HepG2 (cell line): ENCODE measurements around the gene RPTOR. TPM values are rescaled to one million over a fixed set of nuclear protein-coding genes. Genes with fewer than 3 reads are reported as not detected.

Source experiments
- EZH2 ChIP-seq: conservative IDR thresholded peaks from 2 replicates; pipeline ENCODE4 v1.6.1; 2012; ENCODE audit warnings: mild to moderate bottlenecking, low read depth, low read length, moderate library complexity
- MLLT10 ChIP-seq: sonication (generic); formaldehyde crosslinking; IDR thresholded peaks from 2 replicates; pipeline ENCODE4 v1.4.0; 2020; ENCODE audit warnings: missing genetic modification reagents
- RBM39 ChIP-seq: fragments of 200-400 bp; formaldehyde crosslinking; IDR thresholded peaks from one replicate; pipeline ENCODE4 v1.6.1; 2018; ENCODE audit warnings: antibody characterized with exemption, mild to moderate bottlenecking, low read depth, low read length; ENCODE audit not compliant: poor library complexity, severe bottlenecking
- RXRB ChIP-seq: IDR thresholded peaks from 2 replicates; pipeline ENCODE4 v1.6.1; 2016; ENCODE audit warnings: borderline replicate concordance, missing genetic modification reagents, missing compliant biosample characterization
- XBP1 ChIP-seq: sonication (generic); formaldehyde crosslinking; IDR thresholded peaks from 2 replicates; pipeline ENCODE4 v1.5.0; 2020; ENCODE audit warnings: missing genetic modification reagents
- ZBTB1 ChIP-seq: sonication (generic); formaldehyde crosslinking; IDR thresholded peaks from 2 replicates; pipeline ENCODE4 v1.4.0; 2020; ENCODE audit warnings: missing genetic modification reagents, borderline replicate concordance
- ZNF746 ChIP-seq: sonication (generic); formaldehyde crosslinking; IDR thresholded peaks from 2 replicates; pipeline ENCODE4 v1.8.0; 2022; ENCODE audit warnings: mild to moderate bottlenecking, missing genetic modification reagents
- polyA plus RNA-seq, 8 experiments: library from polyadenylated mRNA; depleted of rRNA in 3 of 8; stranded (reverse) in 7 of 8; unstranded in 1 of 8; fragments of >200 nt; fragmentation: Illumina TruSeq in 4 of 8; extraction: Trizol in 4 of 8; gene quantifications; 2 replicates each; pipeline versions ENCODE4 v1.2.1 to v1.2.3, GENCODE V29; 2011 to 2016; ENCODE audit warnings: low read depth in 4 of 8, missing spikeins in 1 of 8, mixed read lengths in 1 of 8; ENCODE audit not compliant: insufficient read depth in 1 of 8
- total RNA-seq, 5 experiments: library from RNA; depleted of rRNA; stranded (reverse); fragments of >200 nt; fragmentation: Illumina TruSeq; extraction: Trizol; gene quantifications; 2 replicates each; pipeline ENCODE4 v1.2.3, GENCODE V29; 2016; ENCODE audit warnings: low read depth in 1 of 5
- TF ChIP-seq, protein P1 (sequence below): sonication (generic); formaldehyde crosslinking; IDR thresholded peaks from 2 replicates; pipeline ENCODE4 v1.8.0; 2022; ENCODE audit warnings: mild to moderate bottlenecking, missing genetic modification reagents; ENCODE audit not compliant: insufficient replicate concordance
- TF ChIP-seq, protein P2 (sequence below): sonication (generic); formaldehyde crosslinking; IDR thresholded peaks from 2 replicates; pipeline ENCODE4 v1.5.0; 2020; ENCODE audit warnings: mild to moderate bottlenecking, missing genetic modification reagents, borderline replicate concordance
- TF ChIP-seq, protein P3 (sequence below): sonication (generic); formaldehyde crosslinking; IDR thresholded peaks from 2 replicates; pipeline ENCODE4 v1.5.0; 2020; ENCODE audit warnings: mild to moderate bottlenecking, missing genetic modification reagents
- TF ChIP-seq, protein P4 (sequence below): sonication (generic); formaldehyde crosslinking; IDR thresholded peaks from 2 replicates; pipeline ENCODE4 v1.5.0; 2020; ENCODE audit warnings: mild to moderate bottlenecking, low read depth, missing genetic modification reagents, borderline replicate concordance
- TF ChIP-seq, protein P5 (sequence below): IDR thresholded peaks from 2 replicates; pipeline ENCODE4 v1.6.1; 2016; ENCODE audit warnings: missing genetic modification reagents, missing compliant biosample characterization
- TF ChIP-seq, protein P6 (sequence below): IDR thresholded peaks from 2 replicates; pipeline ENCODE4 v1.6.1; 2016; ENCODE audit warnings: missing compliant biosample characterization, missing genetic modification reagents, borderline replicate concordance
- TF ChIP-seq, protein P7 (sequence below): sonication (generic); formaldehyde crosslinking; IDR thresholded peaks from 2 replicates; pipeline ENCODE4 v1.4.0; 2020; ENCODE audit warnings: missing genetic modification reagents

The RPTOR gene
- total and polyA plus RNA-seq, 2 of the 13 experiments (the other 11 are each of a cell fraction or from before 2014, with no cell fraction given) = 6.6 to 25.3 TPM

DNA sequence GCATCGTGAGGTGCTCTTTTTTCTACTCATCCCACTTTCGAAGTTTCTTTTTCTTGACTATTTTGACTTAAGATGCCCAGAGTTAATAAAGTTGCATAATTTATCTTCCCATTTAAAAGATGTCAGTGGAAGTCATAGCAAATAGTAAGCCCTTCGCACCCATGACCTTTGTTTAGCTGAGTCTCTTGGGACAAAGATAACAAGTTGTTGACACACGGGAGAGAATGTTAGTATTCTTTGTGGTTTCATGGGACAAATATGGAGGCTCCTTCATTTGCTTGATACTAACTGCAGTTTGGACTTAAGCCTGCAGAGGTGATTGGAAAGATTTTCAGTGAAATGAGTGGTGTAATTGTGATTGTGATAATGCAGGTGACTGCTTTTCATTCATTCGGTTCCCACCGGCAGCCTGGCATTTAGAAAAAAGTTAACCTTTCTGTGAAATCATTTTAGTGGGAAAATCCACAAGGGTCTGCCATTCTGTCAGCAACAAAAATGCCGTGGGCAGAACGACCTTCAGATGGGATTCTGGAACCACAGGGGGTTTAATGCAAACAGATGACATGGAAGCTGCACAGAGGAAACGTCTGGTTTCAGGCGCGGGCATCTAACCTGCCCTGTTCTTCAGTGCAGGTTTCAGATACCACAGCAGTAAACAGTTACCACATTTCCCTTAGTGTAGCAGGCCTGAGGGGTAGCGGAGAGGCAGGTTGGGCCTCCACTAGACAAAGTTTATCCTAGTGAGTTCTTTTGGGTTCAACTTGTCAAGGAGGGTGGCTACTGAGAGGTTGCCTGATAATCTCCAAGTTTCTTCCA, 123.0 kb downstream of the RPTOR start (continued):
- TF ChIP-seq, protein P1, sequence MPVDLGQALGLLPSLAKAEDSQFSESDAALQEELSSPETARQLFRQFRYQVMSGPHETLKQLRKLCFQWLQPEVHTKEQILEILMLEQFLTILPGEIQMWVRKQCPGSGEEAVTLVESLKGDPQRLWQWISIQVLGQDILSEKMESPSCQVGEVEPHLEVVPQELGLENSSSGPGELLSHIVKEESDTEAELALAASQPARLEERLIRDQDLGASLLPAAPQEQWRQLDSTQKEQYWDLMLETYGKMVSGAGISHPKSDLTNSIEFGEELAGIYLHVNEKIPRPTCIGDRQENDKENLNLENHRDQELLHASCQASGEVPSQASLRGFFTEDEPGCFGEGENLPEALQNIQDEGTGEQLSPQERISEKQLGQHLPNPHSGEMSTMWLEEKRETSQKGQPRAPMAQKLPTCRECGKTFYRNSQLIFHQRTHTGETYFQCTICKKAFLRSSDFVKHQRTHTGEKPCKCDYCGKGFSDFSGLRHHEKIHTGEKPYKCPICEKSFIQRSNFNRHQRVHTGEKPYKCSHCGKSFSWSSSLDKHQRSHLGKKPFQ (CRISPR knock-in tag) = no peak
- TF ChIP-seq, protein P2, sequence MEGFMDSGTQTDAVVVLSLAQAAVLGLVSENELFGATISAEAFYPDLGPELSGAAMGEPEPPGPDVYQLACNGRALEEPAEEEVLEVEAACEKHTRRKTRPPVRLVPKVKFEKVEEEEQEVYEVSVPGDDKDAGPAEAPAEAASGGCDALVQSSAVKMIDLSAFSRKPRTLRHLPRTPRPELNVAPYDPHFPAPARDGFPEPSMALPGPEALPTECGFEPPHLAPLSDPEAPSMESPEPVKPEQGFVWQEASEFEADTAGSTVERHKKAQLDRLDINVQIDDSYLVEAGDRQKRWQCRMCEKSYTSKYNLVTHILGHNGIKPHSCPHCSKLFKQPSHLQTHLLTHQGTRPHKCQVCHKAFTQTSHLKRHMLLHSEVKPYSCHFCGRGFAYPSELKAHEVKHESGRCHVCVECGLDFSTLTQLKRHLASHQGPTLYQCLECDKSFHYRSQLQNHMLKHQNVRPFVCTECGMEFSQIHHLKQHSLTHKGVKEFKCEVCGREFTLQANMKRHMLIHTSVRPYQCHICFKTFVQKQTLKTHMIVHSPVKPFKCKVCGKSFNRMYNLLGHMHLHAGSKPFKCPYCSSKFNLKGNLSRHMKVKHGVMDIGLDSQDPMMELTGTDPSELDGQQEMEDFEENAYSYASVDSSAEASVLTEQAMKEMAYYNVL (CRISPR knock-in tag) = peak; percentile 66; the same call in 1 of the 2 replicates
- TF ChIP-seq, protein P3, sequence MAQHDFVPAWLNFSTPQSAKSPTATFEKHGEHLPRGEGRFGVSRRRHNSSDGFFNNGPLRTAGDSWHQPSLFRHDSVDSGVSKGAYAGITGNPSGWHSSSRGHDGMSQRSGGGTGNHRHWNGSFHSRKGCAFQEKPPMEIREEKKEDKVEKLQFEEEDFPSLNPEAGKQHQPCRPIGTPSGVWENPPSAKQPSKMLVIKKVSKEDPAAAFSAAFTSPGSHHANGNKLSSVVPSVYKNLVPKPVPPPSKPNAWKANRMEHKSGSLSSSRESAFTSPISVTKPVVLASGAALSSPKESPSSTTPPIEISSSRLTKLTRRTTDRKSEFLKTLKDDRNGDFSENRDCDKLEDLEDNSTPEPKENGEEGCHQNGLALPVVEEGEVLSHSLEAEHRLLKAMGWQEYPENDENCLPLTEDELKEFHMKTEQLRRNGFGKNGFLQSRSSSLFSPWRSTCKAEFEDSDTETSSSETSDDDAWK (CRISPR knock-in tag) = no peak
- TF ChIP-seq RXRB (CRISPR knock-in tag) = peak; percentile 76; the same call in 1 of the 2 replicates
- TF ChIP-seq, protein P4, sequence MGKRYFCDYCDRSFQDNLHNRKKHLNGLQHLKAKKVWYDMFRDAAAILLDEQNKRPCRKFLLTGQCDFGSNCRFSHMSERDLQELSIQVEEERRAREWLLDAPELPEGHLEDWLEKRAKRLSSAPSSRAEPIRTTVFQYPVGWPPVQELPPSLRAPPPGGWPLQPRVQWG = no peak
- no peak for TF ChIP-seq EZH2
- TF ChIP-seq, protein P5, sequence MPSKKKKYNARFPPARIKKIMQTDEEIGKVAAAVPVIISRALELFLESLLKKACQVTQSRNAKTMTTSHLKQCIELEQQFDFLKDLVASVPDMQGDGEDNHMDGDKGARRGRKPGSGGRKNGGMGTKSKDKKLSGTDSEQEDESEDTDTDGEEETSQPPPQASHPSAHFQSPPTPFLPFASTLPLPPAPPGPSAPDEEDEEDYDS (CRISPR knock-in tag) = peak; percentile 62
- TF ChIP-seq MLLT10 (CRISPR knock-in tag) = no peak
- TF ChIP-seq, protein P6, sequence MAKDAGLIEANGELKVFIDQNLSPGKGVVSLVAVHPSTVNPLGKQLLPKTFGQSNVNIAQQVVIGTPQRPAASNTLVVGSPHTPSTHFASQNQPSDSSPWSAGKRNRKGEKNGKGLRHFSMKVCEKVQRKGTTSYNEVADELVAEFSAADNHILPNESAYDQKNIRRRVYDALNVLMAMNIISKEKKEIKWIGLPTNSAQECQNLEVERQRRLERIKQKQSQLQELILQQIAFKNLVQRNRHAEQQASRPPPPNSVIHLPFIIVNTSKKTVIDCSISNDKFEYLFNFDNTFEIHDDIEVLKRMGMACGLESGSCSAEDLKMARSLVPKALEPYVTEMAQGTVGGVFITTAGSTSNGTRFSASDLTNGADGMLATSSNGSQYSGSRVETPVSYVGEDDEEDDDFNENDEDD (CRISPR knock-in tag) = no peak
- no peak for TF ChIP-seq XBP1 (CRISPR knock-in tag)
- TF ChIP-seq ZNF746 (CRISPR knock-in tag) = no peak
- no peak for TF ChIP-seq RBM39
- TF ChIP-seq, protein P7, sequence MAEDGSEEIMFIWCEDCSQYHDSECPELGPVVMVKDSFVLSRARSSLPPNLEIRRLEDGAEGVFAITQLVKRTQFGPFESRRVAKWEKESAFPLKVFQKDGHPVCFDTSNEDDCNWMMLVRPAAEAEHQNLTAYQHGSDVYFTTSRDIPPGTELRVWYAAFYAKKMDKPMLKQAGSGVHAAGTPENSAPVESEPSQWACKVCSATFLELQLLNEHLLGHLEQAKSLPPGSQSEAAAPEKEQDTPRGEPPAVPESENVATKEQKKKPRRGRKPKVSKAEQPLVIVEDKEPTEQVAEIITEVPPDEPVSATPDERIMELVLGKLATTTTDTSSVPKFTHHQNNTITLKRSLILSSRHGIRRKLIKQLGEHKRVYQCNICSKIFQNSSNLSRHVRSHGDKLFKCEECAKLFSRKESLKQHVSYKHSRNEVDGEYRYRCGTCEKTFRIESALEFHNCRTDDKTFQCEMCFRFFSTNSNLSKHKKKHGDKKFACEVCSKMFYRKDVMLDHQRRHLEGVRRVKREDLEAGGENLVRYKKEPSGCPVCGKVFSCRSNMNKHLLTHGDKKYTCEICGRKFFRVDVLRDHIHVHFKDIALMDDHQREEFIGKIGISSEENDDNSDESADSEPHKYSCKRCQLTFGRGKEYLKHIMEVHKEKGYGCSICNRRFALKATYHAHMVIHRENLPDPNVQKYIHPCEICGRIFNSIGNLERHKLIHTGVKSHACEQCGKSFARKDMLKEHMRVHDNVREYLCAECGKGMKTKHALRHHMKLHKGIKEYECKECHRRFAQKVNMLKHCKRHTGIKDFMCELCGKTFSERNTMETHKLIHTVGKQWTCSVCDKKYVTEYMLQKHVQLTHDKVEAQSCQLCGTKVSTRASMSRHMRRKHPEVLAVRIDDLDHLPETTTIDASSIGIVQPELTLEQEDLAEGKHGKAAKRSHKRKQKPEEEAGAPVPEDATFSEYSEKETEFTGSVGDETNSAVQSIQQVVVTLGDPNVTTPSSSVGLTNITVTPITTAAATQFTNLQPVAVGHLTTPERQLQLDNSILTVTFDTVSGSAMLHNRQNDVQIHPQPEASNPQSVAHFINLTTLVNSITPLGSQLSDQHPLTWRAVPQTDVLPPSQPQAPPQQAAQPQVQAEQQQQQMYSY = no peak
- no peak for TF ChIP-seq ZBTB1 (CRISPR knock-in tag)
